ENCODE data around the gene FOXK1.
"Not testable (repeated sequence)": the region's sequence is repeated elsewhere in the genome, so short reads cannot be mapped to it uniquely, and the experiment has no call there.

The FOXK1 gene

GRCh38 chr7:4789194-4790077 is 107.3 kb downstream of the FOXK1 start:
- DNase-seq = no peak

- DNase-seq = no peak
These were observed 108.0 kb downstream of the FOXK1 start for GRCh38 chr7:4790078-4790465.

- DNase-seq = no peak
These were observed 108.5 kb downstream of the FOXK1 start for GRCh38 chr7:4790516-4790991.

DNA sequence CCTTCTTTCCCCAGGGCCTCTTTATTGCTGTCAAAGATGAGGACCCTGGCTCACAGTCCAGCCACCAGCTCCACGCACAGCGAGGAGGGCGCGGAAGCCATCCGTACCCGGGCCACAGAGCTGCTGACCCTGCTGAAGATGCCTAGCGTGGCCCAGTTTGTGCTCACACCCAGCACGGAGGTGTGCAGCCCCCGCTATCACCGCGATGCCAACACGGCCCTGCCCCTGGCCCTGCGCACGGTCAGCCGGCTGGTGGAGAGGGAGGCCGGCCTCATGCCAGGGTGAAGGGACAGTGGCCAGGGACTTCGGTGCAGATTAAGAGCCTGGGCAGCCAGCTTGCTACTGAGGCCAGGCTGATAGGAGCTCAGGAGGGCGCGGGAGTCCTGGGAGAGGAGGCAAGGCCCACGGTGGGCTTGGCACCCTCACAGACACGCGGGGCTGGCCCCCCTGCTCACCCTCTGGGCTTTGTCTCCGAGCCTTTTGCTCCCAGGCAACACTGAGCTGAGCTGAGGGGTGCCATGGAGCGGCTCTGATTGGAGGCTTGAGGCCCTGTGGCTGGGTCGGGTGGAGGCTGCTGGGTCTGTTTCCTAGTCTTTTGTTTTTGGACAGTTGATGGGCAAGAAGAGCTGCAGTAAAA is 109.1 kb downstream of the FOXK1 start:
- no peak for DNase-seq

DNA sequence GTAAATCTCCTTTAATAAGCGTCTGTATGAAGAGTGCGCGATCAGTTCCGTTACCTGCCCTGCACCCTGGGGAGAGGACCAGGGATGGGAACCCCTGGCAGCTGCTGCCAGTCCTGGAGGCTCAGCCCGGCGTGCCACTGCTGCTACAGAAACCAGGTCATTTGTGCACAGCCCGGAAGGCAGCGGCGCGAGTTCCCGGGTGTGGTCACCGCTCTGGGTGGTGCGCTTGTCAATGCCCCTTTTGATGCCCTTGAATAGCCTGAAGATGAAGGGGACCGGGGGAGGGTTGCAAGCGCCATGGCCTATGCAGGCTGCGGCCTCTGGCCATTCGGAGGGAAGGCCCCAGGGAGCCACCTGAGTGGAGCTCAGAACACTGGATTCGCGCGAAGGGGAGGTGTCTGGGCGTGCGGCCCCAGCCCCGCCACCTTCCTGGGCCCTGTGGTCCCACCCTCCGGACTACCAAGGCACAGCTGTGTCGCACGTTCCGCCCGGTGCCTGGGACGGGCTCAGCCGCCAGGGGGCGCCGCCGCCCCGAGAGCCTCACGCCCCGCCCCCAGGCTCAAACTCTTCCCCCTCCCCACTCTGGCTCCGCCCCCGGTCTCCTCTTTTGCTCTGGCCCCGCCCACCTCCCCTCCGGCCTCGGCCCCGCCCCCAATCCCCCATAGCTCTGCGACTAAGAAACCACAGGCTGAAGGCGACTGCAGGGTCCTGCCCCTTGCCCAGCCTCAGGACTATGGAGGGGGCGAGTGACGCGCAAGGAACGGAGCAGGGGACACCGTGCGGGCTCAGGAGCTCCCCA is 109.8 kb downstream of the FOXK1 start:
- DNase-seq = peak; percentile 72

DNA sequence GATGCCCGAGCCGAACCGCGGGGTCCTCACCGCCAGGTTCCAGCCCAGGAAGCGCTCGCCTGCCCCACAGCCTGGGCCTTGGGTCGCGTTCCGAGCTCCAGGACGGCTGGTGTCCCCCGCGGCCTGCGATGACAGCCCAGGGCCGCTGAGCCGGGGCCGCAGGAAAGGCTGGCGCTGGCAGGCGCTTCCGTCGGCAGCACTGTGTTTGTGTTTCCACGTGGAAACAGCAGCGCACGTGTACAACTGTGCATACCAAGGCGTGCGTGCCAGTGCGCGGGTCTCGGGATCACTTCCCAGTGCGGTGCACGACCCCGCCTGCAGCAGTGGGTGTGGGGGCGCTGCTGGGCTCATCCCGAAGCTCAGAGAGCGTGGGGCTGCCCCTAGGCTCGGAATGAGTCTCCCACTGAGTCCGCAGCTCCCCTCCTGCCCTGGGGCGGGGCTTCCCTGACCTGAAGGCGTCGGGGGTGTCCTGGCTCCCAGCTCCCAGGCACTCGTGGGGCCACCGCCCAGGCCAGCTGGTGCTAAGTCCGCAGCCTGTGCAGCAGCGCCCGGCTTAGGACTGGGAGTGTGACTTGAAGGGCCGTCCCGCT is 110.5 kb downstream of the FOXK1 start:
- no peak for DNase-seq

GRCh38 chr7:4793385-4793993 is 111.4 kb downstream of the FOXK1 start:
- DNase-seq = not testable (repeated sequence)

- not testable (repeated sequence) for DNase-seq
These were observed 112.1 kb downstream of the FOXK1 start for GRCh38 chr7:4794171-4794570.

DNA sequence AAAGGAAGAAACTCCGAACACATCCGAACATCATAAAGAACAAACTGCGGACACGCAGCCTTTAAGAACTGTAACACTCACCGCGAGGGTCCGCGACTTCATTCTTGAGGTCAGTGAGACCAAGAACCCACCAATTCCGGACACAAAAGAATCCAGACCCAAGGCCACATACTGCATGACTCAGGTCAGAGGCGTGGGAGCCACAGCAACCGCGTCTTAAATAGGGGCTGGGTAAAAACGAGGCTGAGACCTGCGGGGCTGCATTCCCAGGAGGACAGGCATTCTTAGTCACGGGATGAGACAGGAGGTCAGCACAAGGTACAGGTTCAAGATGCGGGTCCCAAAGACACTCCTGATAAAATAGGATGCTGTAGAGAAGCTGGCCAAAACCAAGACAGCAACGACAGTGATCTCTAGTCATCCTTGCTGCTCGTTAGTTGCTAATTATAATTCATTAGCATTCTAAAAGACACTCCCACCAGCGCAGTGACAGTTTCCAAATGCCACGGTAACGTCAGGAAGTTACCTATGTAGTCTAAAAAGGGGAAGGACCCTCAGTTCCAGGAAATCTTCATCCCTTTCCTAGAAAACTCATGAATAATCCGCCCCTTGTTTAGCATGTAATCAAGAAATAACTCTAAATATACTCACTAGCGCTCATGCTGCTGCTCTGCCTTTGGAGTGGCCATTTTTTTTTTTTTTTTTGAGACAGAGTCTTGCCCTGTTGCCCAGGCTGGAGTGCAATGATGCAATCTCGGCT is 112.7 kb downstream of the FOXK1 start:
- no peak for DNase-seq

GRCh38 chr7:4796453-4796852 is 114.4 kb downstream of the FOXK1 start:
- DNase-seq = no peak

GRCh38 chr7:4797858-4798705 is 116.0 kb downstream of the FOXK1 start:
- DNase-seq = peak; percentile 40

DNA sequence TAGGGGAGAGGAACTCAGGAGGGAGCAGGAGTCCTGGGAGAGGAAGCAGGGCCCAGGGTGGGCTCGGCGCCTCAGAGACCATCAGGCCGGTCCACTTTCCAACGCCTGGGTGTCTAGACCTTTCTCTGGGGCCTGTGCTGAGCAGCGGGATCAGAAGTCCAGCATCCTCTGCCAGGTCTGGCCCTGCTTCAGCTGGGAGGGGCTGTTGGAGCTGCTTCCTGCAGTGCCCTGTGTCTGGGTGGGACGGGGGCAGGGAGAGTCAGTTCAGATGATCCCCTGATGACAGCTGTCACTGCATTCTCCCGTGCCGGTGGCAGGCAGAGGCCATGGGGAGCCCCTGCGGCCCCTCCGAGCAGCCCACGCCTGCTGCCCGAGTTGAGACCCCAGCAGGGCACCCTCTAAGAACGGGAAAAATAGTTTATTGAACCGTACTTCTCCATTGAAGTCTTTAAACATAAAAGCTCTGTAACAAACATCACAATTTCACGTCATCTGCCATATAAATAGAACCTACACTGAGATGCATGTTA is 116.7 kb downstream of the FOXK1 start:
- DNase-seq = no peak

- no peak for DNase-seq
These were observed 117.6 kb downstream of the FOXK1 start for GRCh38 chr7:4799508-4800268.

- no peak for DNase-seq
These were observed 118.4 kb downstream of the FOXK1 start for GRCh38 chr7:4800487-4800886.

DNA sequence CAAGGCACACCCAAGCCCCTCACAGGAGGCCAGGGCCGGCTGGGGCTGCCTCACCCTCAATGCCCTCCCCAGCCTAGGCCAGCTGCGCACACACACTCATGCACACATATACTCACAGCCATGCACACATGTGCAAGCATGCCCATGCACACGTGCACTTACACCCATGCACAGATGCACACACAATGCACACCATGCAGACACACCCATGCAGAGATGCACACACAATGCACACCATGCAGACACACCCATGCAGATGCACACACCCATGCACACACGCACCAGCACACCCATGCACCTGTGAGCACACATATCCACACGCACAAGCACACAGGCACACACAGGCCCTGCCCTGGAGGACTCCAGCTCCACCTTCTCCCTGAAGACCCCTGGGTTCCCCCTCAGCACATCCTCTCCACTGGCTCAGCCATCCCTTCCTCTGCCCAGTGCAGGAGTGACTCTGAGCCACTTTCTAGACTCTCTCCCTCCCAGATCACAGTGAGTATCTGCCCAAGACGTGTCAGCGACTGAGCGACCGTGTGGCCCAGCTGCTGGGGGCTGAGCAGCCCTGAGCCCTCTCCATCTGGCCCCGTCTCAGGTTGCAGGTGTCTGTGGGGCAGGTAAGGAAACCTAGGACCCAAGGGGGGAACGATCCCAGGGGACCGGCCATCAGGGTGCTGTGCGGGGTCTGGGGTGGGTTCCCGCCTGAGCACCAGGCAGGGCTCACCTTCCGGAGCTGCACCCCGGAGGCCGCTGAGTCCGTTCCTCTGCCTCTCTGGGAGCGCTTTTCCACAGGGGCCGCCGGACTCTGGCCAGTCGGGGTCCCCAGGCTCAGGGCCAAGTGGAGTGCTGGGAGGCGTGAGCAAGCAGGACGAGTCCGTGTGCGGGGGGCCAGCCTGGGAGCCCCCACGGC is 119.1 kb downstream of the FOXK1 start:
- DNase-seq = no peak

DNA sequence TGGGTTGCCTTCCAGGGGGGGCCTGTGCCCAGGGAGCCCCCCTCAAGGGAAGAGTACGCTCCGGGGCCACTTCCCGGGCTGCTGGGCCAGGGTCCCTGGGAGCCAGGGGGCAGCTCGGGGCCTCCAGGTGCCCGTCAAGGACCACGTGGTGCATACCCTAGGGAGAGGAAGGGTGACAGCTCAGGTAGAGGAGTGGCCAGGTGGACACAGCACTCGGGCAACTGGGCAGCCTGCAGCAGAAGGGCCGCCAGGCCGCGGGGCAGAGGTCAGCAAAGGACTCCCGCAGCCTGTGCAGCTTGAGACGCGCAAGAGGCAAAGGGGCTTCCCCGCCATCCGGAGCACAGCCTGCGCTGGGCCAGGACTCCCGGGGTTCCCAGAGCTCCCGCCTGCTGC is 119.7 kb downstream of the FOXK1 start:
- no peak for DNase-seq

DNA sequence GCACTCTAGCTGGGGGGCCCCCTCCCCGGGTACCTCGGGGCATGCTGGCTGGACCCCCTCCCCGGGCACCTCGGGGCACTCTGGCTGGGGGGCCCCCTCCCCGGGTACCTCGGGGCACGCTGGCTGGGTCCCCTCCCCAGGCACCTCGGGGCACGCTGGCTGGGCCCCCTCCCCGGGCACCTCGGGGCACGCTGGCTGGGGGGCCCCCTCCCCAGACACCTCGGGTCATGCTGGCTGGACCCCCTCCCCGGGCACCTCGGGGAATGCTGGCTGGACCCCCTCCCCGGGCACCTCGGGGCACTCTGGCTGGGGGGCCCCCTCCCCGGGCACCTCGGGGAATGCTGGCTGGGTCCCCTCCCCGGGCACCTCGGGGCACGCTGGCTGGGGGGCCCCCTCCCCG is 120.5 kb downstream of the FOXK1 start:
- DNase-seq = not testable (repeated sequence)

- DNase-seq = no peak
These were observed 121.5 kb downstream of the FOXK1 start for GRCh38 chr7:4803397-4804241.

Measured in activated CD4-positive, alpha-beta T cell treated with anti-CD3 and anti-CD28 coated beads for 1 hour (primary cell).